HG02981 (cell line): Measurements from ENCODE around the gene AMIGO1.
"Not testable (repeated sequence)": the region's sequence is repeated elsewhere in the genome, so short reads cannot be mapped to it uniquely, and the experiment has no call there.

Experiments used
- ATAC-seq: cut with Tn5 transposase; IDR thresholded peaks from one replicate; pipeline ENCODE4 v1.9.1; 2021; ENCODE audit warnings: mild to moderate bottlenecking, moderate library complexity; ENCODE audit not compliant: unreplicated experiment

The AMIGO1 gene

DNA sequence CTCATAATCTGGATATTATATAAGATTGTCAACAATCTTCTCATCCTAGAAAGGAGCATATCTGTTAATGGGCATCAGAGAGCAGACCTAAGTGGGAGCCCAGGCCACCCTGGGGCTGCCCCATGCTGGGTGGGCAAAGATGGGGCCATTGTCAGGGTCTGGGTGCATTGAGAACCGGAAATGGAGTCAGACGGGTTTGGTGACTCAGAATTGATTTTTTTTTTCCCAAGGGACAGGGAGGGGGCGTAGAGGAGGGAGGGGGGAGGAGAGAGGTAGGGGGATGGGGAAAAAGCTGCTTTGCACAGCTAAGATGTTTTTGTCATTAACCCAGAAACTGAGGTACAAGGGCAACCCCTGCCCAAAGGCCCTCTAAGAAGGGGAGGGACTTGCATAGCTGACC is 24.5 kb downstream of the AMIGO1 start:
- ATAC-seq = no peak

- ATAC-seq = no peak
Measured at GRCh38 chr1:109484519-109484975, 25.0 kb downstream of the AMIGO1 start.

DNA sequence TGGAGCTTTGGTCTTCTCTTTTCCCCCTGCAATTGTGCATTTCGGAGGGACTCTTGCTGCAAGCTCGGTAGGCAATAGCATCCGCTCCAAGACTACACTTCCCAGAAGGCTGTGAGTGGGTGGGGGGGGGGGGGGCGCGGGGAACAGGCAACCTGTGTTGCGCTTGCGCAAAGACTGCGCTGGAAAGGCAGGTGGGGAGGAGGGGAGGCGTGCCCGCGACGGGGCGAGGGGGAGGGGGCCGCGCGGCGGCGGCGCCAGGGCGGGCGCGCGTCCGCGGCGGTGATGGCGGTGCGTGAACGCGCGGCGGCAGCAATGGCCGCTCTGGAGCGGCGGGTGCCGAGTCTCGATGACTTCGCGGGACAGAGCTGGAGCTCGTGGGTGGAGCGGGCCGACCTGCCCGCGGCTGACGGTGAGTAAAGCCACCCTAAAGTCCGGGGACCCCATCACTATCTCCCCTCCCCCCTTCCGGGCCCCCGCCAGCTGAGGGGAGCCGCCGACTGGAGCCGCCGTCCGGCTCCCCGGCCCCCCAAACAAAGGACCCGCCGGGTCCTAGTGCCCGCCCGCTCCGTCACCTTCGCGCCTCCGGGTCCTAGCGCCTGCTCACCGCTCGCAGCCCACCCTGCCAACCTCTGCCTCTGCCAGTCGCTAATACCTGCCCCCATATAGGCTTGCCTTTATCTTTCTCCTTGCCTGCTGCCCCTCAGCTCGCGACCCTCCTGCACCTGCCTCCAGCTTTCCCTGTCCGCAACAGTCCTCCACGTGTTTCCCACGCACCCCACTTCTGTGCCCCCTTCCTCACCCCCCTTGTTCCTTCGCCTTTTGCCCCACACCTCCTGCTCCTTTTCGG is 25.6 kb downstream of the AMIGO1 start, which contains the start of gene ATXN7L2:
Gene ATXN7L2, plus strand, starts transcription at position 234 of the 847 bp plus-strand sequence. Its CDS starts 49 bp downstream, at position 283.
- peak; percentile 70 for ATAC-seq

- peak; percentile 16 for ATAC-seq
Measured at GRCh38 chr1:109482791-109483671, 26.5 kb downstream of the AMIGO1 start.

DNA sequence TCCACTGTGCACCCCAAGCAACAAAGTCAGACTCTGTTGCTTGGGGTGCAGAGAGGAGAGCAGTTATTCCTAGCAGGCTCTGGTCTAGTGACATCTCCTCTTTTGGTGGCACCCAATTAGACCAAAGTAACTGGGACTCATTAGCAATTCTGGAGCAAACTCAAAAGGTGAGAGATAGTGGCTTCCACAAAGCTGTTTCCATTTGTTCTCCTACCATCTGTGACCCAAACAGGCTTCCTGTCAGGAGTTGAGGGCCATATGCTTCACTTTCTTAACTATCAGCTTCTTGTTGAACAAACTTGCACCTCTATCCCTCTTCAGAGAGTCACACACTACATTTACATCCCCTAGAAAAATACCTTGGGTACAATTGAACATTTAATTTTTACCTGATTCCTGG is 27.3 kb downstream of the AMIGO1 start:
- ATAC-seq = no peak

GRCh38 chr1:109481646-109482045 is 27.9 kb downstream of the AMIGO1 start:
- ATAC-seq = no peak

GRCh38 chr1:109479901-109480300 is 29.6 kb downstream of the AMIGO1 start:
- no peak for ATAC-seq

- ATAC-seq = no peak
Measured at GRCh38 chr1:109479311-109479710, 30.2 kb downstream of the AMIGO1 start.

DNA sequence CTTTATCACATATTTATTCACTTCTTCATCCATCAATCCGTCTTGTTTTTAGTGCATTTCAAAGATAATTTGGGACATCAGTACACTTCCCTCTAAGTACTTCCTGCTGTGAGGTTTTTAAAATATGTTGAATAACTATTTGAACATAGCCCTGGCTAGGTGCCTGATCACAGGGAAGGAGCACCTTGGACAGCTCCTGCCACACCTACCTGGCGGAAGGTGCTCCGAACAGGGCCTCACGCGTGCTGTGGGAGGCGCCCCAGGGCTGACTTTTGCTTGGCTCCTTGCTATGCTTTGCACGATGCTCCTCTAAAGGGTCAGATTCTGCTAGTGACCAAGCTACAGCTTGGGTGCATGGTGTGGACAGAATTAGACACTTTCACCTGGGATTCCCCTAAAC is 30.7 kb downstream of the AMIGO1 start:
- ATAC-seq = no peak

GRCh38 chr1:109477821-109478220 is 31.7 kb downstream of the AMIGO1 start:
- no peak for ATAC-seq

GRCh38 chr1:109476825-109477224 is 32.7 kb downstream of the AMIGO1 start:
- ATAC-seq = no peak

DNA sequence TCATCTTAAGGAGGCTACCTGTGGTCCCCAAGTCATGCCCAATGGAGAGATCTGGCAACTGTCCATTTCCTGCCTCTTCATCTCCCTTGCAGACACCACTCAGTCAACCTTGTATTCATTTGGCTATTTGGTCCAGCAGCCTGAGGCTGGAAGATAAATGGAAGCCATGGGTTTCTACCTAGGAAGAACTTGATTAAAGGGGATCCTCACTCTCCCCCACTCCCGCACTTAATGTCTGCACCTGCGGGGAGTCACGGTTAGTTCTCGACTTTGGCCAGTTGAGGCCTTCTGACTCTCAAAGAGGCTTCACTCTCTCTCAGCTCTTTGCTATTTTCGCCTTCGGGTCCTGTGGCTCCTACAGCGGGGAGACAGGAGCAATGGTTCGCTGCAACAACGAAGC is 34.3 kb downstream of the AMIGO1 start:
- no peak for ATAC-seq

DNA sequence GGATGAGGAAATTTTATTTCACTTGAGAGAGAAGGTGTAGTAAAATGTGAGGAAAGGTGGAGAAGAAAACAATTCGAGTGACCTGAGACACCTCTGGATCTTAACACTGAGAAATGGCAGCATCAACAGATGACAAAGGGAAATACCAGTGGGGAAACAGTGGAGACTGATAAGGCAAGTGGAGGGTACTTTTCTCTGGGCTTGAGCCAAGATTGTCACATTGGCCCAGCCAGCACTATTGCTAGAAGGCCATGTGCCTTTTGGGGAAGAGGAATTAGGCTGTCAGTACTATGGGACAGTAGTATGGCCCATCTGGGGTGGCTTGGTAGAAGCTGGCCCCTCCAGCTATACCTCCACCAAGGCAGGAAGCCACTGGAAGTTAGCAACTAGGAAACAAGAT is 34.8 kb downstream of the AMIGO1 start:
- no peak for ATAC-seq

DNA sequence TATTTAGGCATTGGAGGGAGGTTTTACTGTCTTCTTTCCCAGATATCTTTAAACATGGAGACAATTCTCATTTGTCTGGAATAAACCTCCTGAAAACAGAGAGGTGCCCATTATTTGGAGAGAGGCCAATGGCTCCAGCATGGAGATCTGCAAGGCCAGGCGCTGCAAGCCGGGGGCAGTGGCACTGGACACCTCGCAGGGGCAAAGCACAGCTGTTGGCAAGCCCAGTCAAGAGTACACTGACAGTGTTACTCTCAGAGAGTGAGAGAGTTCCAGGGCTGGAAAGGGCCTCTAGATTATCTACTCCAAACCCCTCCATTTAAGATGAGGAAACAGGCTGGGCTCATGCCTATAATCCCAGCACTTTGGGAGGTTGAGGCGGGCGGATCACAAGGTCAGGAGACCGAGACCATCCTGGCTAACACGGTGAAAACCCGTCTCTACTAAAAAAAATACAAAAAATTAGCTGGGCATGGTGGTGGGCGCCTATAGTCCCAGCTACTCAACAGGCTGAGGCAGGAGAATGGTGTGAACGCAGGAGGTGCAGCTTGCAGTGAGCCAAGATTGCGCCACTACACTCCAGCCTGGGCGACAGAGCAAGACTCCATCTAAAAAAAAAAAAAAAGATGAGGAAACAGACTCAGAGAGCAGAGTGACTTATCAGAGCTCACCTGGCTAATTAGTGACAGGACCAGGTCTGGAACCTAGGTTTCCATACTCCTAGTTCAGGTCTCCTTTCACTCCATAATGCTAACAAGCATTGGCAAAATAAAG is 36.1 kb downstream of the AMIGO1 start:
- ATAC-seq = not testable (repeated sequence)

GRCh38 chr1:109472779-109473178 is 36.7 kb downstream of the AMIGO1 start:
- no peak for ATAC-seq

- no peak for ATAC-seq
Measured at GRCh38 chr1:109470245-109470644, 39.3 kb downstream of the AMIGO1 start.

DNA sequence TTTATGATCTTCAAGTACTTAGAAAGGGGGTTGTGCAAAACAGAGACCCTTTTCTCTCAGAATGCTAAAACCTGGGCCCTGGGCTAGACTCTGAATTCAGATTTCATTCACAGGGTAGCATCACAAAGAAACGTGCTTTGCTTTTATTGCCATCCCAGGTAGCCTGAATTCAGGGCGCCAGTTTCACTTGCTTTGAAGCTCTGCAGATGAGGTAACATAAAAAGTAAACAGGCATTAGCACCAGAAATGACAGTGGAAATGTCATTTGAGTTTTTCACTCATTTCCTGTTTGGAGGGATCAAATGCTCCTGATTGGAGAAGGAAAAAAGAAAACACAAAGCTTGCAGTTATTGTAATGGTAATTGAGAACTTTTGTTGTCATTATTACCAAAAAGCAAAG is 40.6 kb downstream of the AMIGO1 start:
- ATAC-seq = no peak

DNA sequence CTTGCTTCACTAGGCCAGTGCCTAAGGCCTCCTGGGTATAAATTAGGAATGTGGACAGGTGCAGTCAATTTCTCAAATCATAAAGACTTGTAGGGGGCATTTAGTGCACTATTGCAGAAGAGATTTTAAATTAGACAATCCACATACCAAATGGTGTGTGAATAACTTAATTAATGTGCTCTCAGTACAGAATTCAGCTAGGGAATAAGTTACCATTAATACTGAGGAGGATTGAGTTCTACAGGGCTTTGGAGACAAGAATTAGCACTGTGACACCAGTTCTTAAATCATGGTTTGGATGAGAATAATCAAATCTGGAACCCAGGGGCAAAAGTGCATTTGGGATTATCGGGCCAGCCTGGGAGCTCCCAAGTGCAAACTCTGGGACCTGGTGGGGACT is 41.5 kb downstream of the AMIGO1 start:
- no peak for ATAC-seq

DNA sequence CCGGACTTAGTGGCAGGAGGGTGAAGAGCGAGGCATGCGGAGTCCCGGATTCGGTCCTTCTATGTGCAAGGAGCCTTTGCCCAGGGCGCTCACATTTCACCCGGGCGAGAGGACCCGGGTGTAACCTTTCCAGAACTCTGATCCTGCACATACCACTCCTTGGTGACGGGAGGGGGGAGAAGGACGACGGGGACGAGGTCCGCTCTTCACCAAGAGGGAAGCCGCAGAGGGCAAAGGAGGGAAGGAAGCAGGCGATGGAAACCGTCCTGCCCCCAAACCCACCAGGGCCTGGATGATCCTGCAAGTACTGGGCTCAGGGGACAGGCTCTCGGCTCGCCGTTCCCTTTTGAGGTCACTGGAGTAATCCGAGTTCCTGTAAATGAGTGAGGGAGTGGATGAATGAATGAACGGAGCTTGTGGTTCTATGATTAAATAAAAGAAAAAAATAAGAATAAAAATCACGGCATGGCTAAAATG is 42.2 kb downstream of the AMIGO1 start:
- ATAC-seq = no peak

GRCh38 chr1:109466452-109467300 is 42.9 kb downstream of the AMIGO1 start, which contains the start of gene SYPL2:
SYPL2 (plus strand) TSS chr1:109466546; CDS start chr1:109466844, 298 bp downstream.
- no peak for ATAC-seq
